ENCODE measurements around the gene NAA35.

DNA sequence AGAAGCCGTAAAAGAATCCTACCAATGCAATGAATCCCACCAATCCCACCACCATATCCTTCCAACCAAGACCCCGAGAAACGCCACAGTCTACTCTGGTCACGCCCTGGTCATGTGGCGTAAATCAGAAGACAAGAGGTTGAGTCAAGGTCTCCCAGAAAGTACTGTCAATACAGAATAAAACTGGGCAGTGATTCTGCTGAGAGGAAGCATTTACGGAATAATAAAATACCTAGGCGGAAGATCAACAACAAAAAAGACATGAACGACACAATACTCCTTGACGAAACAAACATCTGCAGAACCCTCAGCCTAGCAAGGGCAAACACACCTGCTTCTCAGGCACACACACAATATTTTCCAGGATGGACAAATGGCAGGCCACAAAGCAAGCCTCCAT lies 95.6 kb downstream of the NAA35 start:
- no peak for TF ChIP-seq TCF4 (CRISPR knock-in tag; IDR thresholded peaks at IDR 0.05; ENCODE audit: borderline replicate concordance)
- no peak for TF ChIP-seq ISL1 (CRISPR knock-in tag; IDR thresholded peaks at IDR 0.05)
- TF ChIP-seq PPARA (CRISPR knock-in tag; IDR thresholded peaks at IDR 0.05; ENCODE audit: borderline replicate concordance) = no peak
- TF ChIP-seq, protein P1, sequence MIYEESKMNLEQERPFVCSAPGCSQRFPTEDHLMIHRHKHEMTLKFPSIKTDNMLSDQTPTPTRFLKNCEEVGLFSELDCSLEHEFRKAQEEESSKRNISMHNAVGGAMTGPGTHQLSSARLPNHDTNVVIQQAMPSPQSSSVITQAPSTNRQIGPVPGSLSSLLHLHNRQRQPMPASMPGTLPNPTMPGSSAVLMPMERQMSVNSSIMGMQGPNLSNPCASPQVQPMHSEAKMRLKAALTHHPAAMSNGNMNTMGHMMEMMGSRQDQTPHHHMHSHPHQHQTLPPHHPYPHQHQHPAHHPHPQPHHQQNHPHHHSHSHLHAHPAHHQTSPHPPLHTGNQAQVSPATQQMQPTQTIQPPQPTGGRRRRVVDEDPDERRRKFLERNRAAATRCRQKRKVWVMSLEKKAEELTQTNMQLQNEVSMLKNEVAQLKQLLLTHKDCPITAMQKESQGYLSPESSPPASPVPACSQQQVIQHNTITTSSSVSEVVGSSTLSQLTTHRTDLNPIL (CRISPR knock-in tag; IDR thresholded peaks at IDR 0.05; ENCODE audit: low read depth) = no peak
- no peak for TF ChIP-seq SNAI2 (CRISPR knock-in tag; IDR thresholded peaks at IDR 0.05)
- no peak for TF ChIP-seq POU6F1 (CRISPR knock-in tag; IDR thresholded peaks at IDR 0.05; ENCODE audit: borderline replicate concordance, low read depth)
- TF ChIP-seq PATZ1 (CRISPR knock-in tag; IDR thresholded peaks at IDR 0.05; ENCODE audit: borderline replicate concordance) = no peak
- TF ChIP-seq ZC3H10 (CRISPR knock-in tag; IDR thresholded peaks at IDR 0.05) = no peak
- TF ChIP-seq TOX (CRISPR knock-in tag; IDR thresholded peaks at IDR 0.05; ENCODE audit: borderline replicate concordance) = no peak
- TF ChIP-seq CSRNP3 (CRISPR knock-in tag; IDR thresholded peaks at IDR 0.05) = no peak
